Iris pigment epithelial cell (primary cell): ENCODE data around the gene CHD1L.
"Not testable (repeated sequence)": the region's sequence is repeated elsewhere in the genome, so short reads cannot be mapped to it uniquely, and the experiment has no call there.

Source experiments
- DNase-seq: peaks from one replicate; pipeline ENCODE4 v3.0.0-alpha.2; 2011; ENCODE audit warnings: low read depth

CHD1L gene

DNA sequence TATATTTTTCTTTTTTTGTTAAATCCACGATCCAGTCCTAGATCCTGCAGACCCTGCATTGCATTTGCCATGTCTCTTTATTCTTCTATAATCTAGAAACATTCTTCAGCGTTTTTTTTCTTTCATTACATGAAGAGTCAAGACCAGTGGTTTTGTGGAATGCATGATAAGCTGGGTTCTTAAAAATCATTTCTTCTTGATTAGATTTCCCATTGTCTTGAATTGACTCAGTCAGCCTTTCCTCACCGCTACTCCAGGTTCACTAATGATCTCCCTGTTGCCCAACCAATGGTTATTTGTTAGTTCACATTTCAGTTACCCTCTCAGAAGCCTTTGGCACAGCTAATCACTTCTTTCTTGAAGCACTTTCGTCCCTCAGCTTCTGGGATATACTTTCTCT, 25.2 kb downstream of the CHD1L start:
- peak; percentile 13 for DNase-seq

DNA sequence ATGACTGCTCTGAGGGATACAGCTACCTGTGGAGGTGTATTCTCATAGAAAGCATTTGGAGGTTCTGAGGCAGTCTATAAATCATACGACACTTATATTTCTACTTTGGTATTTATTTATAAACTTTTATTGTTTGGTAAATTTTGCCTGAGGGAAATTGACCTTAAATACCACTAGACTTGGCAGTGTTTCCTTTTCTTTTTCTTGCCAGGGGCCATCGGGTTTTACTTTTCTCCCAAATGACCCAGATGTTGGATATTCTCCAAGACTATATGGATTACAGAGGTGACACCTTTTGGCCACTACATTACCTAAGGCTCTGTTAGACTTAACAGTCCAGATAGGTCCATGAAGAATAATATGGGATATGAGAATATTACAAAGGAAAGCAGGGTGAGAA, 28.2 kb downstream of the CHD1L start:
- DNase-seq, result no peak

DNA sequence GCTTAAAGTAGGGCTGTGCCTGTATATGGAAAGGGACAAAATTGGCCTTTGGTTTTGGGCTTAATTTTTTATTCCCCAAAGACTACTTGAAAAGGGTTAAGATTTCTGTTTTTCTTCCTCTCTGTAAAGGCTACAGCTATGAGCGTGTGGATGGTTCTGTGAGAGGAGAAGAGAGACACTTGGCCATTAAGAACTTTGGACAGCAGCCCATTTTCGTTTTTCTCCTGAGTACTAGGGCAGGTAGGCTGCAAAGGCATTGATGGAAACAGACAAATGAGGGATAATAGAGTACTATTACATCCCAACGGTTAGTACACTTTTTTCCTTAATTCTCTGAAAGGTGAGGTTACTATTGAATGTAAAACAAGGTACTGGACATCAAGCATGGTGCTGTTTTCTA, 29.6 kb downstream of the CHD1L start:
- DNase-seq, result no peak

DNA sequence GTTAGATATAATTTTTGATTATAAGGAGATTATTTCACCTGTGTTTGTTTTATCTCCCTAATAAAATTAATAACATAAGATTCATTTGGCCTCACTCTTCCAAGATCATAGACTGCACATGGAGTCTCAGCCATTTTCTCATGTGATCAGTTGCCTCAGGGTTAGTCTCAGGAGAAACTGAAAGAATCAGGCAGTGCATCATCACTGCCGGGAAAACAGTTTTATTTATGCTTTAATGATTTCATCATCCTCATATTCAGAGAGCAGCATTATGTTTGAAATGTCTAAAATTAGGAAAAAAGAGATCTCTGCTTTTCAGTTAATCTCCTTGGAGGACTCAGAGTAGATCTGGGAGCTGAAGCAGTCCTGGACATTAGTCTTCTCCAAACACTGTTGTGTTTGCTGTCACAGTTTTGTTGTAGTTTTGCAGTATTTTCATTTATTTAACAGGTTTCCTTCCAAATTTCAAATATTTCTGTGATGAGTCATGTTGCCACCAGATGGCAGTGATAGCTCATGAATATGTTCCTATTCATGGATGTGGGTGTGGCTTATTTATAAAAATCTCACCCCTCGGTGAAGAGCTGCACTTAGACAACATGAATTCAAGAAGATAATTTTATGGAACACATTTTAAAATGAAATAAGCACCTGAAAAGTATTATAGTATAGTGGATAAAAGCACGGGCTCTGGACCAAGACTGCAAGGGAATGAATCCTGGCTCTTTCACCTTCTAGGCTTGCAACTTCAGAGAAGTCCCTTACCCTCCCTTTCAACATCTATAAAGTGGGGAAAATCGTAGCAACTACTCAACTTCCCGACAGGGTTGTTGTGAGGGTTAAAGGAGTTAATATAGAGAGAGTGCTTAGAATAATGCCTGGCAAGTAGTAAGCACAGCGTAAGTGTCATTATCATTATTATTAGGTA, 31.2 kb downstream of the CHD1L start:
- DNase-seq, result peak; percentile 90

DNA sequence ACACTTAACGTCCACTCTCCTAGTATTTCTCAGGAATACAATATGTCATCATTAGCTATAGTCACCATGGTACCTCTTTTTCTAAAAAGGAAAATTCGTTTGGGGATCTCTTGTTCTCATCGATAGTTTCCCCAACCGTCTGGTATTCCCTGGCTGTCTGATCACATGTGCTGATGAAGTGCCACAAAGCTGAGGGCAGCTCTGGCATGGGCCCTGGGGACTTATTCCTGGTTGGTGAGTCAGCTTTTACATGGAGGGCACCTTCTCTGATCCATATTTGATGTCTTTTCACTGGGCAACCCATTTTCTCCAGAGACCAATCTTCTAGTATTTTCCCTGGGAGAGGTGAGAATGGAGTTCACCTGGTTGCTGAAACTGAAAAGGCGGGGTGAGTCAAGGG, 39.5 kb downstream of the CHD1L start:
- no peak for DNase-seq

DNA sequence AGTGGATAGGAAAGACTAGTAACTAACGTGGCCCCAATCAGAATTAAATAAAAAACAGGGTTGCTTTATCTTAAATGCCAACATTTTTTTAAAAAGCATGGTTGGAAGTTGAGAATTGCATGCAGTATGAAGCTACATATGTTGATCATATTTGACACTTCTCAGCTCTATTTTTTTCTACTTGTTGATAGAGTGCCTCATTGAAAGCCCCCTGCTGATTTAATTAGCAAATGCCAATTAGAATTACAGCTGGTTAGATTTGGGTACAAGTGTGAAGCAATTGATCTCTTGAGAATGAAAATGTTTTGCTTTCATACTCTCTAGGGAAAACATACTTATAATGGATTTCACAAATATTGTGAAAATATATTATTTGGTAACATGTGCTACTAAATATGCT, 40.5 kb downstream of the CHD1L start:
- no peak for DNase-seq

DNA sequence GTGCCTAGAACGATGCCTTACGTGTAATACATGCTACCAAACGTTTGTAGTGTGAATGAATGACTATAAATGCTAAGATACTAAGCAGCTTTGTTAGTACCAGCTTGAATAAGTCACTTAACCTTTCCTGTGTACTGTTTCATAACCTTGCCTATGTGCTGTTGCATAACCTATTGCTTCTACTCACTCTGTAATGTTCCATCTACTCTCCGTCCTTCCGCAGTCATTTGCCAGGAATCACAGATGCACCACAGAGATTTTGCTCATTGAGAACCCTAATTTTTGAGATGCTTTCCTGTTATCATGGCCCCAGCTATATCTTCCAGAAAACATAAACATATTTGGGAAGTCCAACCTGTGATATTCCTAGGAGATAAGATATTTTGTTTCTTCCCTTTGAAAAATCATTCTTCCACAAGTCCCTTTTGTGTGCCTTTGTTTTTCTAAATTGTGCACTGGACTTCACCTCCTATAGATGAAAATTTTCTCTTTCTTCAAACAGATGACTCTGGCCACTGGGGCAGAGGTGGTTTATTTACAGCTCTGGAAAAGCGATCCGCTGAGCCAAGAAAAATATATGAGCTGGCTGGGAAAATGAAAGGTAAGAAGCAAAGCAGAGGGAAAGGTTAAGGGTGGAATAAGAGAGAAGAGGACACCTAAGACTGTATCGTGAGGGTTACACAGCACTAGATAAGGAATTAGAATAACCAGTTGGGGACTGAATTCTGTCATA, 44.8 kb downstream of the CHD1L start:
- DNase-seq, result peak; percentile 81

DNA sequence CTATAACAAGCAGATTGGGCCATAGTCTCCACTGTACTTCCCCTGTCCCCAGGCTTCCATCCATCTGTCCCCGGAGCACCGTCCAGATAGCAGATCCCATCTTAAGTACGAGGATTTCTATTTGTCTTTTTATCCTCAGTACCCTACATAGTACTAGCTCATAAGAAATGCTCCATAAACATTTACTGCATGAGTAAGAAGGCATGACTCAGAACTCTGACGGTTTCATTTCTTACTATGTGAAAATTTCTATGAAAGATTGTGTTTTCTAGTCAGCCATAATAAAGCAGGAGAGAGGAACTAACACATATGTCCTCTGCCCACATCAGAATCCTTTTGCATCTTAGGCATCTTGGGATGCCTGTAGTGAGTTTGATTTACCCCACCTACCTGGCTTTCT, 49.5 kb downstream of the CHD1L start:
- peak; percentile 89 for DNase-seq

DNA sequence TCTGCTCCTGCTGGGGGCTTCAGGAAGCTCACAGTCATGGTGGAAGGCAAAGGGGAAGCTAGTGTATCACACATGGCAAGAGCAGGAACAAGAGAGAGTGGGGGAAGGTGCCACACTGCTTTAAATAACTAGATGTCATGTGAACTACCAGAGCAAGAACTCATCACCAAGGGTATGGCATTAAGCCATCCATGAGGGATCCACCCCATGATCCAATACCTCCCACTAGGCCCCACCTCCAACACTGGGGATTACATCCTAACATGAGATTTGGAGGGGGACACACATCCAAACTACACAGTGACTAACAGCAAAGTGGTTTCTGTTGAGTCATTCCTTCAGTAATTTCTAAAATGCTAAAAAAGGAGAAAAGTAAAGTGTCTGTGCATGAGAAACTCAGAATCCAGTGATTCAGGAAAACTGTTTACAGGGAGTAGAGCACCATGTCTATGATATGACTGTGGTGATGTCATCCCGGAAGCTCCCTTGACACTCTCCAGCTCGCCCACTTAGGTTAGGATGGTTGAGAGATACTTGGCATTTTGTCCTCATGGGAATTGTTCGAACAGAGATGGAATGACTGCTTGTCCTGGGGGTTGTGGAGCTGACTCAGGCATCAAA, 50.3 kb downstream of the CHD1L start:
- peak; percentile 93 for DNase-seq

DNA sequence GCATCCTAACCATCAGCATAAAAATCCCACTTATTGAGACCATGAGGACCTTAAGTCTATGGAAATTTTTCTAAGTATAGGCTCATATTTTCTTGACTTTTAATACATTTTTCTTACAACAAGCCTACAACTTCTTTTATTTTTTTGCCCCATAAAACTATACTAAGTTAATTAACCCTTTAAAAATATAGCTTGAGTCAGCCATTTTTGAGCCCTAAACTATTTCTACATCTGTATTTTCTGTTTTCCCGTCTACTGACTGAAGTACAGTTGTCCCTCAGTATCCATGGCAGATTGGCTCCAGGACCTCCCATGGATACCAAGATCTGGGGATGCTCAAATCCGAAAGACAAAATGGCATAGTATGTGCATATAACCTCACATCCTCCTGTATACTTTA, 55.0 kb downstream of the CHD1L start:
- DNase-seq, result no peak

DNA sequence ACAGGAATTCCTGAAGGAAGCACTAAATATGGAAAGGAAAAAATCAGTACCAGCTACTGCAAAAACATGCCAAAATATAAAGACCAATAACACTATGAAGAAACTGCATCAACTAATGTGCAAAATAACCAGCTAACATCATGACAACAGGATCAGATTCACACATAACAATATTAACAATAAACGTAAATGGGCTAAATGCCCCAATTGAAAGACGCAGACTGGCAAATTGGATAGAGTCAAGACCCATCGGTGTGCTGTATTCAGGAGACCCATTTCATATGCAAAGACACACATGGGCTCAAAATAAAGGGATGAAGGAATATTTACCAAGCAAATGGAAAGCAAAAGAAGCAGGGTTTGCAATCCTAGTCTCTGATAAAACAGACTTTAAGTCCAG, 63.3 kb downstream of the CHD1L start:
- not testable (repeated sequence) for DNase-seq

DNA sequence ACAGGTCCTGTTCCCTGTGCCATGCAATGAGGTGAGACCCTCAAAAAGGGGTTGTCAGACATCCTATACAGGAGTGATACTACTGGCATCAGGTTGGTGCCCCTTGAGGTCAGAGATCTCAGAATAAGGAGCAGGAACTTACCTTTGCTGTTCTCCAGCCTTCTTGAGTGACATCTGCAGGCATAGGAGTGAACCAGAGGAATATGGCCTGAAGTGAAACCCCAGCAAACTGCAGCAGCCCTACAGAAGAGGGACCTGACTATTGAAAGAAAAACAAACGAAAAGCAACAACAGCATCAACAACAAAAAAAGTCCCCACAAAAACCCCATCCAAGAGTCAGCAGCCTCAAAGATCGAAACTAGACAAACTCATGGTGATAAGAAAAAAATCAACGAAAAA, 74.5 kb downstream of the CHD1L start:
- no peak for DNase-seq

DNA sequence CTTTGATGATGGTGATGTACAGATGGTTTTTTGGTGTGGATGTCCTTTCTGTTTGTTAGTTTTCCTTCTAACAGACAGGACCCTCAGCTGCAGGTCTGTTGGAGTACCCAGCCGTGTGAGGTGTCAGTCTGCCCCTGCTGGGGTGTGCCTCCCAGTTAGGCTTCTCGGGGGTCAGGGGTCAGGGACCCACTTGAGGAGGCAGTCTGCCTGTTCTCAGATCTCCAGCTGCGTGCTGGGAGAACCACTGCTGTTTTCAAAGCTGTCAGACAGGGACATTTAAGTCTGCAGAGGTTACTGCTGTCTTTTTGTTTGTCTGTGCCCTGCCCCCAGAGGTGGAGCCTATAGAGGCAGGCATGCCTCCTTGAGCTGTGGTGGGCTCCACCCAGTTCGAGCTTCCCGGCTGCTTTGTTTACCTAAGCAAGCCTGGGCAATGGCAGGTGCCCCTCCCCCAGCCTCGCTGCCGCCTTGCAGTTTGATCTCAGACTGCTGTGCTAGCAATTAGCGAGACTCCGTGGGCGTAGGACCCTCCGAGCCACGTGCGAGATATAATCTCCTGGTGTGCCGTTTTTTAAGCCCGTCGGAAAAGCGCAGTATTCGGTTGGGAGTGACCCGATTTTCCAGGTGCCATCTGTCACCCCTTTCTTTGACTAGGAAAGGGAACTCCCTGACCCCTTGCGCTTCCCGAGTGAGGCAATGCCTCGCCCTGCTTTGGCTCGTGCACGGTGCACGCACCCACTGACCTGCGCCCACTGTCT, 84.6 kb downstream of the CHD1L start:
- DNase-seq, result not testable (repeated sequence)

DNA sequence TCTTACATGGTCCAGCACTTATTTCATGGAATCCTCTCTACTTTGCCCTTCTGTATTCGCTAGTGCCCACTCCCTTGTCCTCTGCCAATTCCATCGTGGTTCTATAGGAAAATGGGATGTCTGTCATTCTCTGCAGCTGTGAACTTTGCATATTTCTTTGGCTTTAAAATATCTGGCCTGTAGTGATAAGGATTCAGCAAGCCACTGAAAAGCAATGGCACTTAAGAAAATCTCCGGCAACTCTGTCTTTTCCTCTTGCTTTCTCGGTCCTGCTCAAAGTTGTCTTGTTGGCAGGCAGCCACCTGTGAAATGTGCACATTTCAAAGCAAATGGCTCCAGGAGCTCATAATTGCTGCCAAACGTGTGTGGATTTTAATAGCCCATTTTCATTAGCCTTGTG, 91.8 kb downstream of the CHD1L start:
- no peak for DNase-seq

DNA sequence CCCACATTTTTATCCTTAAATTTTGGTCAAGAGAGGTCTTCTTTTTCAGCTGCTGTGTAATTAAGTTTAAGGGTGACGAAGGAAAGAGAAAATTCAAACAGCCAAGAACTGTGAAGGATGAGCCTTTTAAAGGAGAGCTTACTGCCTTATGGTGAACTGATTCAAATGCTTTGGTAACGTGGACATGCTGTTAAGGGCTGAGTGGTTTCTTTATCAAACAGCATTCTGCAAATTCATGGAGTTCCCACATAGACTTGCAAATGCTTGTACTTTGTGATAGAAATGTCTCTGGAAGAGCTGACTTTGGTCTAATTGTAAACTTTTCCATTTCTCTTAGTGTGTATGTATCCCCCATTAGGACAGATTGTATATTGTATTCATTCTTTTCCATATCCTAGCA, 93.8 kb downstream of the CHD1L start:
- DNase-seq, result no peak

DNA sequence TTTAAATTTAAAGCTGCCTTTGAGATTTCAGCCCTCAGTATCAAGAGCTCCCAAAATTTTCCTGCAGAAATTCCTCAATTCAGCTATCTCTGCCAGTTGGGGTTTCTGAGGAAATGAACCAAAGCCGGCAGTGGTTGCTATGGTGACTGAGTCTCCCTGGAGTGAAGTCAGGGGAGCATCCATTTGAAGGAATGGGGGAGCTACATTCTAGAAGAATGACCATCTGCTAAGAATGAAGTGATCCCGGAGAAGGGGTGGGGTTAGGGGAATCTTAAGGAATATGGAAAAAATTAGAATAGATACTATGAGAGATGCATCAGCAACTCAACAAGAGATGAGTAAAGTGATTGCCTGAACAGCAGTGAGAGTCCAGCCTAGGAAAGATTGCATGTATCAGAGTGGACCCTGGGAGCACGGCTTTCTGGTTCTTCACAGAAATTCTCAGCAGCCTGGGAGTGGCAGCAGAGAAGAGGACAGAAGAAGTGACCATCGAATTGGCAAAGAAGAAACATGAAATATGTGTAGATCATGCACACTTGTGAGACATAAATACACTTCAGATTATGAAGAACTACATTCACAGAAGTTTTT, 94.7 kb downstream of the CHD1L start:
- DNase-seq, result no peak

DNA sequence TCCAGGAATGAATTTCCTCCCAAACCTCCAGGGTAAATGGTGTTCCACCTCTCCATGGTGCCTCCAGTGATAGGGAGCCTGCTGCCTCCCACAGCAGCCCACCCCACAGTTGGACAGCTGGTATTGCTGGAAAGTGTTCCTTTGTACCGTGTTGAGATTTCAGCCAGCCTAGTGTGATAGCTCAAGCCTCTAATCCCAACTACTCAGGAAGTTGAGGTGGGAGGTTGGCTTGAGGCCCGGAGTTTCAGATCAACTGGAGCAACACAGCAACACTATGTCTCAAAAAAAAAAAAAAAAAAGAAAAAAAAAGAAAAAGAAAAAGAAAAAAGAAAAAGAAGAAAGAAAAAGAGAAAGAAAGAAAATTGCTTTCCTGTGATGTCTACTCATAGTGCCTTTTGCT, 96.1 kb downstream of the CHD1L start:
- no peak for DNase-seq

DNA sequence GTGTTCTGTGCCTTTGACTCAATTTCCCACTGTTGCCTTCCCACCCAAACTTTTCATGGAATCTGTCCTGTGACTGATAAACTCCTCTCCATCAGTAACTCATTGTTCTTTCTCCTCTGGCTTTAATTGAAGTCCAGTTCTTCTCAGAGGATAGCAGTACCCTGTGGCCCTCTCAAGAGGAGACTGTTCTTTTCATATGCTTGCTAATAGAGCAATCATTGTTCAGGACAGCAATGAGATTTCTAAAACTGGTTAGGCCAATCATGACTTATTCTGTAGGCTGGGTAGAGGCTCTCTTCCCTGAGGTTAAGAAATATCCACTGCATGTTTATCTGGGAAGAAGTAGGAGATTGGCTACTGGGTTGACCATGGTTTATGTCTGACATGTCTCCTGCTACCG, 98.8 kb downstream of the CHD1L start:
- DNase-seq, result no peak
